ENCODE results near the gene OTOG. TPM values are rescaled to one million over a fixed set of nuclear protein-coding genes. Genes with fewer than 3 reads are reported as not detected.

Gene OTOG
- total RNA-seq, 1 donor from 2014 or later, result not detected

DNA sequence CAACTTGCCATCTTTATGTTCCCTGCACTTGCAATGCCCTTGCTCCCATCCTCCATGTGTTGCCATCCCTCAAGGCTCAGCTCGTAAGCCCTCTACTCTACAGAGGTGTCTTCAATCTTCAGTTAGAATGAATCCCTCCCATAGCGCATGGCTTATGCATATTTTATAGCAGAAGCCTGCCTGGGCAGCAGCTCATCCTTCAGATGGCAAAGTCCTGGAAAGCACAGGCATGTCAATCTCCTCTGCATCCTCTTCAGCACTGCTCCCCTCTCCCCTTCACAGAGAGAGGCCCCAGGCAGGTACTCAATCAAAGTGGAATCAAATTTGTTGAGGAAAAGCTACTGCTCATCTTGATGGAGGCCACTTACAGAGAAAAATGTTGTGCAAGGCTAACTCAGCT lies 39.3 kb upstream of the OTOG start:
- no peak for TF ChIP-seq CTCF (IDR thresholded peaks at IDR 0.05; ENCODE audit: partially characterized antibody, unreplicated experiment)
- no peak for DNase-seq
- no peaks in the 10 kb centered on the region for H3K36me3 Mint-ChIP-seq (ENCODE audit: unreplicated experiment)
- H3K9me3 Mint-ChIP-seq (ENCODE audit: unreplicated experiment), result no peaks in the 10 kb centered on the region
- H3K27ac Mint-ChIP-seq (ENCODE audit: unreplicated experiment), result no peak overlapping the region
- no peaks in the 10 kb centered on the region for H3K4me1 Mint-ChIP-seq (ENCODE audit: low read depth, unreplicated experiment)
- peaks cover 6% of the 10 kb centered on the region for H3K27me3 Mint-ChIP-seq (ENCODE audit: unreplicated experiment)
- no peak overlapping the region for H3K4me3 Mint-ChIP-seq (ENCODE audit: unreplicated experiment)

GRCh38 chr11:17508306-17508705 lies 38.8 kb upstream of the OTOG start:
- Mint-ChIP-seq H3K36me3 (ENCODE audit: unreplicated experiment) (no peaks in the 10 kb centered on the region), H3K27ac (ENCODE audit: unreplicated experiment) (no peak overlapping the region), H3K4me3 (ENCODE audit: unreplicated experiment) (no peak overlapping the region), H3K4me1 (ENCODE audit: low read depth, unreplicated experiment) (no peaks in the 10 kb centered on the region), H3K9me3 (ENCODE audit: unreplicated experiment) (no peaks in the 10 kb centered on the region), H3K27me3 (ENCODE audit: unreplicated experiment) (peaks cover 11% of the 10 kb centered on the region)
- no peak for DNase-seq
- no peak for TF ChIP-seq CTCF (IDR thresholded peaks at IDR 0.05; ENCODE audit: partially characterized antibody, unreplicated experiment)

GRCh38 chr11:17508791-17509190 lies 38.3 kb upstream of the OTOG start:
- TF ChIP-seq CTCF (IDR thresholded peaks at IDR 0.05; ENCODE audit: partially characterized antibody, unreplicated experiment), result no peak
- peaks cover 13% of the 10 kb centered on the region for H3K27me3 Mint-ChIP-seq (ENCODE audit: unreplicated experiment)
- no peaks in the 10 kb centered on the region for H3K36me3 Mint-ChIP-seq (ENCODE audit: unreplicated experiment)
- H3K4me1 Mint-ChIP-seq (ENCODE audit: low read depth, unreplicated experiment), result no peaks in the 10 kb centered on the region
- H3K9me3 Mint-ChIP-seq (ENCODE audit: unreplicated experiment), result no peaks in the 10 kb centered on the region
- H3K4me3 Mint-ChIP-seq (ENCODE audit: unreplicated experiment), result no peak overlapping the region
- no peak overlapping the region for H3K27ac Mint-ChIP-seq (ENCODE audit: unreplicated experiment)
- no peak for DNase-seq

GRCh38 chr11:17510507-17511206 lies 36.4 kb upstream of the OTOG start:
- Mint-ChIP-seq H3K27me3 (ENCODE audit: unreplicated experiment) (peaks cover 8% of the 10 kb centered on the region), H3K4me1 (ENCODE audit: low read depth, unreplicated experiment) (peaks cover 1% of the 10 kb centered on the region), H3K4me3 (ENCODE audit: unreplicated experiment) (no peak overlapping the region), H3K36me3 (ENCODE audit: unreplicated experiment) (no peaks in the 10 kb centered on the region), H3K27ac (ENCODE audit: unreplicated experiment) (no peak overlapping the region), H3K9me3 (ENCODE audit: unreplicated experiment) (no peaks in the 10 kb centered on the region)
- TF ChIP-seq CTCF (IDR thresholded peaks at IDR 0.05; ENCODE audit: partially characterized antibody, unreplicated experiment), result no peak
- no peak for DNase-seq

- peaks cover 1% of the 10 kb centered on the region for H3K4me1 Mint-ChIP-seq (ENCODE audit: low read depth, unreplicated experiment)
- H3K27ac Mint-ChIP-seq (ENCODE audit: unreplicated experiment), result no peak overlapping the region
- no peak overlapping the region for H3K4me3 Mint-ChIP-seq (ENCODE audit: unreplicated experiment)
- H3K27me3 Mint-ChIP-seq (ENCODE audit: unreplicated experiment), result peaks cover 8% of the 10 kb centered on the region
- no peak for DNase-seq
- H3K36me3 Mint-ChIP-seq (ENCODE audit: unreplicated experiment), result no peaks in the 10 kb centered on the region
- no peak for TF ChIP-seq CTCF (IDR thresholded peaks at IDR 0.05; ENCODE audit: partially characterized antibody, unreplicated experiment)
- H3K9me3 Mint-ChIP-seq (ENCODE audit: unreplicated experiment), result no peaks in the 10 kb centered on the region
These were observed 35.5 kb upstream of the OTOG start for GRCh38 chr11:17511571-17511970.

Data from glutamatergic neuron (in vitro differentiated cells).